IPS-NIHi11 (cell line): Measurements from ENCODE around the gene BRAF.
"Not testable (repeated sequence)": the region's sequence is repeated elsewhere in the genome, so short reads cannot be mapped to it uniquely, and the experiment has no call there.

Experiments used
- DNase-seq: peaks from one replicate; pipeline ENCODE4 v3.0.0; 2012; ENCODE audit warnings: mixed read lengths, low spot score

Gene BRAF

GRCh38 chr7:140679186-140679585, 245.5 kb downstream of the BRAF start:
- no peak for DNase-seq

- DNase-seq = no peak
These were observed 246.0 kb downstream of the BRAF start for GRCh38 chr7:140678816-140679130.

GRCh38 chr7:140678081-140678815, 246.5 kb downstream of the BRAF start:
- no peak for DNase-seq

GRCh38 chr7:140677496-140677895, 247.2 kb downstream of the BRAF start:
- no peak for DNase-seq

GRCh38 chr7:140676956-140677355, 247.8 kb downstream of the BRAF start:
- DNase-seq = not testable (repeated sequence)

- no peak for DNase-seq
These were observed 248.4 kb downstream of the BRAF start for GRCh38 chr7:140676306-140676705.

GRCh38 chr7:140675726-140676125, 249.0 kb downstream of the BRAF start:
- no peak for DNase-seq

- DNase-seq = peak; percentile 53
These were observed 249.6 kb downstream of the BRAF start for GRCh38 chr7:140674899-140675701.

GRCh38 chr7:140674356-140674800, 250.4 kb downstream of the BRAF start:
- DNase-seq = no peak

GRCh38 chr7:140673774-140674155, 251.0 kb downstream of the BRAF start:
- DNase-seq = no peak

GRCh38 chr7:140673063-140673773, 251.5 kb downstream of the BRAF start:
- DNase-seq = peak; percentile 81

- peak; percentile 98 for DNase-seq
These were observed 252.2 kb downstream of the BRAF start, which contains the start of gene ADCK2 for GRCh38 chr7:140672382-140673062. Gene ADCK2, plus strand, starts transcription at chr7:140672945. Its CDS starts 386 bp downstream, at chr7:140673331.

GRCh38 chr7:140671966-140672365, 252.8 kb downstream of the BRAF start:
- DNase-seq = no peak

GRCh38 chr7:140670343-140670935, 254.3 kb downstream of the BRAF start:
- DNase-seq = no peak

GRCh38 chr7:140669862-140670261, 254.9 kb downstream of the BRAF start:
- DNase-seq = not testable (repeated sequence)

GRCh38 chr7:140669352-140669751, 255.4 kb downstream of the BRAF start:
- DNase-seq = no peak
